OCI-LY7 (cell line): Measurements from ENCODE around the gene XPA. TPM values are rescaled to one million over a fixed set of nuclear protein-coding genes. Genes with fewer than 3 reads are reported as not detected.

ENCODE experiments used
- BruUV-seq: library from RNA; stranded (reverse); fragments of 400-500 nt; replicated peaks from 2 replicates; lab custom pipeline; 2021; lab: Mats Ljungman, UMichigan
- CTCF ChIA-PET: fragments of 300-600 bp; sonication (Branson Sonifier 250); formaldehyde crosslinking; loops from one replicate; lab custom pipeline; 2022; ENCODE audit warnings: antibody characterized with exemption; ENCODE audit not compliant: unreplicated experiment; lab: Charles Lee
- POLR2A ChIA-PET: fragments of 300-600 bp; sonication (Branson Sonifier 250); formaldehyde crosslinking; loops from one replicate; lab custom pipeline; 2022; ENCODE audit warnings: antibody characterized with exemption; lab: Charles Lee
- DNase-seq: peaks from one replicate; pipeline ENCODE4 v3.0.0-alpha.2; 2015; ENCODE audit warnings: low spot score
- H2AFZ ChIP-seq: fragments of 200-600 bp; sonication (generic), shearing (Covaris generic); 2 replicates; pipeline ENCODE4 v1.6.1; 2014; ENCODE audit warnings: mild to moderate bottlenecking, antibody characterized with exemption, low read length, moderate library complexity
- H3K27ac ChIP-seq: fragments of 200-600 bp; sonication (generic); 2 replicates; pipeline ENCODE4 v1.5.1; 2014; ENCODE audit warnings: mixed run types, low read depth, mild to moderate bottlenecking, moderate library complexity, low read length, inconsistent platforms; ENCODE audit not compliant: poor library complexity, severe bottlenecking
- H3K36me3 ChIP-seq: fragments of 200-600 bp; sonication (generic); 2 replicates; pipeline ENCODE4 v1.6.1; 2014; ENCODE audit warnings: mild to moderate bottlenecking, antibody characterized with exemption, low read length, moderate library complexity, mixed read lengths; ENCODE audit not compliant: insufficient read depth
- H3K4me1 ChIP-seq: fragments of 200-600 bp; sonication (generic); 2 replicates; pipeline ENCODE4 v1.5.1; 2014; ENCODE audit warnings: mild to moderate bottlenecking, low read length; ENCODE audit not compliant: insufficient read depth, poor library complexity, severe bottlenecking
- H3K4me2 ChIP-seq: fragments of 200-600 bp; sonication (generic); 2 replicates; pipeline ENCODE4 v1.6.1; 2014; ENCODE audit warnings: mild to moderate bottlenecking, low read length
- H3K4me3 ChIP-seq: fragments of 200-600 bp; sonication (generic); 2 replicates; pipeline ENCODE4 v1.5.1; 2014; ENCODE audit warnings: mild to moderate bottlenecking, low read depth, low read length; ENCODE audit not compliant: poor library complexity, severe bottlenecking
- H3K79me2 ChIP-seq: fragments of 200-600 bp; sonication (generic); 2 replicates; pipeline ENCODE4 v1.6.1; 2016; ENCODE audit warnings: low read depth, mild to moderate bottlenecking, low read length, moderate library complexity, mixed read lengths; ENCODE audit not compliant: insufficient read depth
- H3K9me2 ChIP-seq: fragments of 200-600 bp; sonication (generic); 2 replicates; pipeline ENCODE4 v1.6.1; 2016; ENCODE audit warnings: mild to moderate bottlenecking, low read length, mixed read lengths; ENCODE audit not compliant: insufficient read depth
- H3K9me3 ChIP-seq: fragments of 200-600 bp; sonication (generic); 2 replicates; pipeline ENCODE4 v1.6.1; 2014; ENCODE audit warnings: mild to moderate bottlenecking, mixed run types, low read length, mixed read lengths
- H4K20me1 ChIP-seq: fragments of 200-600 bp; sonication (generic); 2 replicates; pipeline ENCODE4 v1.6.1; 2014; ENCODE audit warnings: mild to moderate bottlenecking, antibody characterized with exemption, low read length, moderate library complexity, mixed read lengths; ENCODE audit not compliant: insufficient read depth
- CTCF ChIP-seq: fragments of 200-600 bp; sonication (generic); conservative IDR thresholded peaks from 2 replicates; pipeline ENCODE4 v1.5.1; 2014; ENCODE audit warnings: mild to moderate bottlenecking, antibody characterized with exemption, low read length, moderate library complexity, mixed read lengths
- EZH2phosphoT487 ChIP-seq: fragments of 200-600 bp; sonication (generic); IDR thresholded peaks from 2 replicates; pipeline ENCODE4 v1.6.1; 2018; ENCODE audit warnings: low read depth, borderline replicate concordance, mild to moderate bottlenecking, mixed run types, antibody characterized with exemption, low read length, moderate library complexity, mixed read lengths
- intact Hi-C: fragments of 100-400 bp; cut with micrococcal nuclease; formaldehyde crosslinking; loops from one replicate; pipeline ENCODE4 v1.10.0; 2022; ENCODE audit not compliant: unreplicated experiment
- total RNA-seq, 2 experiments: library from RNA; depleted of rRNA in 1 of 2; stranded (reverse); fragments of >200 nt in 1 of 2; shearing (Covaris generic) in 1 of 2; gene quantifications; 2 replicates each; pipeline ENCODE4 v1.2.3, GENCODE V29; 2014 to 2022

Gene XPA
- total RNA-seq, 2 experiments from 2014 or later = 15.7 to 15.8 TPM

GRCh38 chr9:97682242-97682641 is 14.9 kb downstream of the XPA start:
- Histone ChIP-seq H3K27ac (no peak overlapping the region), H3K9me3 (no peaks in the 10 kb centered on the region), H3K4me3 (no peak overlapping the region), H3K79me2 (no peaks in the 10 kb centered on the region), H3K36me3 (peaks cover 90% of the 10 kb centered on the region), H3K4me2 (no peak overlapping the region), H4K20me1 (no peaks in the 10 kb centered on the region), H3K4me1 (no peaks in the 10 kb centered on the region), H3K9me2 (no peaks in the 10 kb centered on the region), H2AFZ (no peak overlapping the region)
- intact Hi-C loops = no loop called here
- POLR2A ChIA-PET = interaction anchor here (1.5 kb wide), 1 partner anchor 14 kb away, joined by 5 read pairs; the partner anchor contains the start of gene XPA
- CTCF ChIA-PET = no interaction called here
- no TSS peak for BruUV-seq
- no peak for TF ChIP-seq CTCF
- no peak for TF ChIP-seq EZH2phosphoT487
- no peak for DNase-seq

GRCh38 chr9:97675655-97676054 is 21.5 kb downstream of the XPA start:
- ChIA-PET CTCF (no interaction called here), POLR2A (interaction anchor here (0.8 to 1.4 kb wide), 4 partner anchors 9 to 433 kb away, joined by 3 to 7 read pairs (median 3); no protein-coding TSS in a partner anchor)
- H3K9me2 ChIP-seq = no peaks in the 10 kb centered on the region
- no peaks in the 10 kb centered on the region for H4K20me1 ChIP-seq
- TF ChIP-seq CTCF (no peak), EZH2phosphoT487 (no peak)
- no peak overlapping the region for H2AFZ ChIP-seq
- no peak for DNase-seq
- H3K79me2 ChIP-seq = no peaks in the 10 kb centered on the region
- H3K4me2 ChIP-seq = no peak overlapping the region
- H3K9me3 ChIP-seq = no peaks in the 10 kb centered on the region
- no TSS peak for BruUV-seq
- no peak overlapping the region for H3K4me3 ChIP-seq
- no peak overlapping the region for H3K27ac ChIP-seq
- intact Hi-C loops = no loop called here
- H3K4me1 ChIP-seq = no peaks in the 10 kb centered on the region
- peaks cover 100% of the 10 kb centered on the region for H3K36me3 ChIP-seq

- BruUV-seq = no TSS peak
- Histone ChIP-seq H3K9me3 (no peaks in the 10 kb centered on the region), H4K20me1 (no peaks in the 10 kb centered on the region), H3K79me2 (no peaks in the 10 kb centered on the region), H3K4me1 (no peaks in the 10 kb centered on the region), H3K4me3 (no peak overlapping the region), H3K27ac (no peak overlapping the region), H3K36me3 (peaks cover 100% of the 10 kb centered on the region), H2AFZ (no peak overlapping the region), H3K4me2 (no peak overlapping the region), H3K9me2 (no peaks in the 10 kb centered on the region)
- ChIA-PET CTCF (interaction anchor here (0.6 kb wide), 1 partner anchor 378 kb away, joined by 8 read pairs; no protein-coding TSS in a partner anchor), POLR2A (interaction anchor here (1.2 to 1.5 kb wide), 2 partner anchors 13 to 23 kb away, joined by 3 to 4 read pairs; partner anchors contain the start of gene XPA)
- DNase-seq = no peak
- TF ChIP-seq CTCF (no peak), EZH2phosphoT487 (no peak)
- intact Hi-C loops = no loop called here
These were observed 23.2 kb downstream of the XPA start for GRCh38 chr9:97673922-97674321.
